Trophoblast cell (in vitro differentiated cells and primary cell): ENCODE data around the gene MYO18A.

Experiments
- DNase-seq, 2 donors: peaks; one replicate each; pipeline ENCODE4 v3.0.0-alpha.2; 2016
- H2AFZ ChIP-seq: 2 replicates; pipeline ENCODE4 v1.6.1; 2013; ENCODE audit warnings: low read length, moderate library complexity, mild to moderate bottlenecking; ENCODE audit not compliant: insufficient read depth, poor library complexity
- H2AK5ac ChIP-seq: 2 replicates; pipeline ENCODE4 v1.6.1; 2013; ENCODE audit warnings: mild to moderate bottlenecking, low read length
- H2BK120ac ChIP-seq: 2 replicates; pipeline ENCODE4 v1.6.1; 2013; ENCODE audit warnings: low read length, mild to moderate bottlenecking, moderate library complexity; ENCODE audit not compliant: insufficient read depth, poor library complexity
- H2BK12ac ChIP-seq: 2 replicates; pipeline ENCODE4 v1.6.1; 2013; ENCODE audit warnings: mild to moderate bottlenecking, low read length, moderate library complexity
- H2BK5ac ChIP-seq: 2 replicates; pipeline ENCODE4 v1.6.1; 2013; ENCODE audit warnings: low read length, low read depth, moderate library complexity, mild to moderate bottlenecking; ENCODE audit not compliant: poor library complexity
- H3K14ac ChIP-seq: 2 replicates; pipeline ENCODE4 v1.6.1; 2013; ENCODE audit warnings: mild to moderate bottlenecking, low read length
- H3K18ac ChIP-seq: 2 replicates; pipeline ENCODE4 v1.6.1; 2013; ENCODE audit warnings: mild to moderate bottlenecking, low read length
- H3K23ac ChIP-seq: 2 replicates; pipeline ENCODE4 v1.6.1; 2013; ENCODE audit warnings: low read length
- H3K27ac ChIP-seq: 2 replicates; pipeline ENCODE4 v1.5.1; 2013; ENCODE audit warnings: low read depth, mild to moderate bottlenecking, inconsistent platforms, low read length, moderate library complexity
- H3K27me3 ChIP-seq: 2 replicates; pipeline ENCODE4 v1.6.1; 2013; ENCODE audit warnings: inconsistent platforms, mild to moderate bottlenecking, low read length, moderate library complexity; ENCODE audit not compliant: insufficient read depth
- H3K36me3 ChIP-seq, 2 experiments: 1 replicate in 1 of 2; 2 replicates in 1 of 2; pipeline ENCODE4 v1.6.1; 2013; ENCODE audit warnings: low read length in 2 of 2, mild to moderate bottlenecking in 2 of 2, moderate library complexity in 1 of 2; ENCODE audit not compliant: insufficient read depth in 2 of 2, control insufficient read depth in 1 of 2
- H3K4ac ChIP-seq: 2 replicates; pipeline ENCODE4 v1.6.1; 2013; ENCODE audit warnings: low read depth, mild to moderate bottlenecking, low read length, moderate library complexity
- H3K4me1 ChIP-seq, 2 experiments: 1 replicate in 1 of 2; 2 replicates in 1 of 2; pipeline ENCODE4 v1.6.1; 2013; ENCODE audit warnings: low read length in 2 of 2, mild to moderate bottlenecking in 2 of 2, moderate library complexity in 1 of 2; ENCODE audit not compliant: insufficient read depth in 2 of 2, control insufficient read depth in 1 of 2
- H3K4me2 ChIP-seq: 2 replicates; pipeline ENCODE4 v1.6.1; 2013; ENCODE audit warnings: inconsistent platforms, mild to moderate bottlenecking, low read length, moderate library complexity
- H3K4me3 ChIP-seq: 2 replicates; pipeline ENCODE4 v1.5.1; 2013; ENCODE audit warnings: mild to moderate bottlenecking, low read depth, low read length, inconsistent platforms
- H3K79me1 ChIP-seq: one replicate; pipeline ENCODE4 v1.6.1; 2013; ENCODE audit warnings: low read length
- H3K79me2 ChIP-seq: 2 replicates; pipeline ENCODE4 v1.6.1; 2013; ENCODE audit warnings: low read length, mild to moderate bottlenecking; ENCODE audit not compliant: control insufficient read depth, insufficient read depth, poor library complexity
- H3K9ac ChIP-seq: 2 replicates; pipeline ENCODE4 v1.6.1; 2013; ENCODE audit warnings: mild to moderate bottlenecking, low read length
- H3K9me3 ChIP-seq: 2 replicates; pipeline ENCODE4 v1.6.1; 2013; ENCODE audit warnings: low read depth, mild to moderate bottlenecking, control low read depth, inconsistent platforms, low read length; ENCODE audit not compliant: insufficient read depth
- H4K12ac ChIP-seq: 2 replicates; pipeline ENCODE4 v1.6.1; 2013; ENCODE audit warnings: low read depth, mild to moderate bottlenecking, low read length, moderate library complexity
- H4K8ac ChIP-seq: 2 replicates; pipeline ENCODE4 v1.6.1; 2013; ENCODE audit warnings: low read depth, mild to moderate bottlenecking, low read length, moderate library complexity
- H4K91ac ChIP-seq: one replicate; pipeline ENCODE4 v1.6.1; 2013; ENCODE audit warnings: low read depth, mild to moderate bottlenecking, low read length, moderate library complexity
- WGBS: extraction: QIAGEN DNeasy Blood & Tissue Kit; methylation state at CpG from one replicate; pipeline ENCODE4 v1.1.7; 2013; ENCODE audit warnings: missing lambda C conversion rate; ENCODE audit not compliant: insufficient read length, insufficient coverage; ENCODE audit errors: extremely low coverage; 5-methylcytosine and 5-hydroxymethylcytosine counted together

Gene MYO18A

DNA sequence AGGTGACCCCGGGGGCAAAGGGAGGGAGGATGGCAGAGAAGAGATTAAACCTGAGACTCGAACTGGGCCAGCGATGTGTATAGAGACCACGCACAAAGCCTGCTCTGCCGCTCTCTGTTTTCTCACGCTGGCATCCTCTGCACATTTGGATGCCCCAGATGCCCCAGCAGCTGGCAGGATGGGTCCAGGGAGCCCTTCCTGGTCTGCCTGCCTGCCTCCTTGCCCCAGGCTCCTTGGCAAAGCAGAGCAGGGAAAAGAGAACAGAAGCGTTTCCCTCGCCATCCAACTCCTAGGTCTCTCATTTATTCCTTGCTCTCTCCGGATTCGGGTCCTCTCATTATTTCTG is 142.5 kb downstream of the MYO18A start:
- H3K4ac ChIP-seq, result no peak overlapping the region
- no peak overlapping the region for H2AFZ ChIP-seq
- no peak overlapping the region for H4K91ac ChIP-seq
- DNase-seq, result no peak
- H3K9me3 ChIP-seq, result no peaks in the 10 kb centered on the region
- H2BK5ac ChIP-seq, result no peak overlapping the region
- H3K36me3 ChIP-seq, result no peaks in the 10 kb centered on the region
- H4K12ac ChIP-seq, result no peak overlapping the region
- no peak overlapping the region for H2AK5ac ChIP-seq
- H3K27ac ChIP-seq, result no peak overlapping the region
- no peak overlapping the region for H2BK12ac ChIP-seq
- H3K4me2 ChIP-seq, result no peak overlapping the region
- WGBS, result no CpG with 5 or more reads among the region's 10 CpGs
- H3K79me1 ChIP-seq, result no peaks in the 10 kb centered on the region
- no peak overlapping the region for H2BK120ac ChIP-seq
- H3K14ac ChIP-seq, result no peak overlapping the region
- H3K23ac ChIP-seq, result no peak overlapping the region
- no peak overlapping the region for H3K9ac ChIP-seq
- no peaks in the 10 kb centered on the region for H3K27me3 ChIP-seq
- H3K4me1 ChIP-seq, result peaks cover 0 to 4% of the 10 kb centered on the region in 2 experiments
- H3K18ac ChIP-seq, result no peak overlapping the region
- no peak overlapping the region for H4K8ac ChIP-seq
- H3K4me3 ChIP-seq, result no peak overlapping the region
- H3K79me2 ChIP-seq, result no peaks in the 10 kb centered on the region

- Histone ChIP-seq H2BK12ac (no peak overlapping the region), H4K12ac (no peak overlapping the region), H4K8ac (no peak overlapping the region), H3K4me2 (no peak overlapping the region), H3K9ac (no peak overlapping the region), H3K23ac (no peak overlapping the region), H3K27me3 (peaks cover 5% of the 10 kb centered on the region), H3K79me1 (no peaks in the 10 kb centered on the region), H3K14ac (no peak overlapping the region), H3K18ac (no peak overlapping the region), H3K36me3 (no peaks in the 10 kb centered on the region), H4K91ac (no peak overlapping the region), H2BK5ac (no peak overlapping the region), H3K4me3 (no peak overlapping the region), H3K9me3 (peaks cover 3% of the 10 kb centered on the region), H2BK120ac (no peak overlapping the region), H3K4ac (no peak overlapping the region), H3K4me1 (peaks cover 0 to 12% of the 10 kb centered on the region in 2 experiments), H3K79me2 (no peaks in the 10 kb centered on the region), H2AFZ (no peak overlapping the region), H3K27ac (no peak overlapping the region), H2AK5ac (no peak overlapping the region)
- DNase-seq, result no peak
- no CpG with 5 or more reads among the region's 5 CpGs for WGBS
Observed at GRCh38 chr17:29036584-29036983, 143.6 kb downstream of the MYO18A start.

GRCh38 chr17:29034510-29034909 is 145.7 kb downstream of the MYO18A start:
- no CpG with 5 or more reads among the region's 1 CpG for WGBS
- H2BK12ac ChIP-seq, result no peak overlapping the region
- no peak overlapping the region for H2BK120ac ChIP-seq
- peaks cover 5% of the 10 kb centered on the region for H3K27me3 ChIP-seq
- no peak overlapping the region for H3K4ac ChIP-seq
- peaks cover 3% of the 10 kb centered on the region for H3K9me3 ChIP-seq
- peaks cover 0 to 10% of the 10 kb centered on the region in 2 experiments for H3K4me1 ChIP-seq
- no peaks in the 10 kb centered on the region for H3K79me2 ChIP-seq
- H3K4me3 ChIP-seq, result no peak overlapping the region
- H4K12ac ChIP-seq, result no peak overlapping the region
- no peak for DNase-seq
- no peak overlapping the region for H4K8ac ChIP-seq
- no peaks in the 10 kb centered on the region for H3K36me3 ChIP-seq
- no peak overlapping the region for H3K27ac ChIP-seq
- no peak overlapping the region for H2AK5ac ChIP-seq
- no peak overlapping the region for H3K9ac ChIP-seq
- no peak overlapping the region for H3K4me2 ChIP-seq
- no peak overlapping the region for H3K23ac ChIP-seq
- H3K18ac ChIP-seq, result no peak overlapping the region
- H2BK5ac ChIP-seq, result no peak overlapping the region
- no peaks in the 10 kb centered on the region for H3K79me1 ChIP-seq
- no peak overlapping the region for H2AFZ ChIP-seq
- H4K91ac ChIP-seq, result no peak overlapping the region
- H3K14ac ChIP-seq, result no peak overlapping the region

GRCh38 chr17:29032857-29033197 is 147.4 kb downstream of the MYO18A start:
- DNase-seq, result peak; percentile 84 to 88
- H2BK12ac ChIP-seq, result no peak overlapping the region
- no peak overlapping the region for H3K9ac ChIP-seq
- peaks cover 3% of the 10 kb centered on the region for H3K9me3 ChIP-seq
- peak overlapping the region; percentile 4 for H3K4me2 ChIP-seq
- no peak overlapping the region for H3K23ac ChIP-seq
- H2BK5ac ChIP-seq, result no peak overlapping the region
- H3K79me1 ChIP-seq, result no peaks in the 10 kb centered on the region
- H3K27me3 ChIP-seq, result peaks cover 5% of the 10 kb centered on the region
- no CpG with 5 or more reads among the region's 6 CpGs for WGBS
- no peak overlapping the region for H3K18ac ChIP-seq
- no peak overlapping the region for H2AFZ ChIP-seq
- H3K14ac ChIP-seq, result no peak overlapping the region
- peaks cover 0 to 10% of the 10 kb centered on the region in 2 experiments for H3K4me1 ChIP-seq
- H3K79me2 ChIP-seq, result no peaks in the 10 kb centered on the region
- H4K91ac ChIP-seq, result no peak overlapping the region
- no peak overlapping the region for H3K4ac ChIP-seq
- no peak overlapping the region for H3K27ac ChIP-seq
- no peak overlapping the region for H3K4me3 ChIP-seq
- no peak overlapping the region for H4K8ac ChIP-seq
- no peak overlapping the region for H2AK5ac ChIP-seq
- no peaks in the 10 kb centered on the region for H3K36me3 ChIP-seq
- no peak overlapping the region for H2BK120ac ChIP-seq
- no peak overlapping the region for H4K12ac ChIP-seq
